IPS-18c (cell line): ENCODE measurements around the gene AREL1.

Experiments
- H3K4me3 ChIP-seq: 2 replicates; pipeline ENCODE4 v1.7.0; 2013; ENCODE audit warnings: low read depth, mild to moderate bottlenecking, low read length, moderate library complexity; ENCODE audit not compliant: insufficient read depth
- H3K9me3 ChIP-seq: one replicate; pipeline ENCODE4 v1.6.1; 2013; ENCODE audit warnings: mild to moderate bottlenecking, low read length, moderate library complexity; ENCODE audit not compliant: control insufficient read depth, insufficient read depth

The AREL1 gene

DNA sequence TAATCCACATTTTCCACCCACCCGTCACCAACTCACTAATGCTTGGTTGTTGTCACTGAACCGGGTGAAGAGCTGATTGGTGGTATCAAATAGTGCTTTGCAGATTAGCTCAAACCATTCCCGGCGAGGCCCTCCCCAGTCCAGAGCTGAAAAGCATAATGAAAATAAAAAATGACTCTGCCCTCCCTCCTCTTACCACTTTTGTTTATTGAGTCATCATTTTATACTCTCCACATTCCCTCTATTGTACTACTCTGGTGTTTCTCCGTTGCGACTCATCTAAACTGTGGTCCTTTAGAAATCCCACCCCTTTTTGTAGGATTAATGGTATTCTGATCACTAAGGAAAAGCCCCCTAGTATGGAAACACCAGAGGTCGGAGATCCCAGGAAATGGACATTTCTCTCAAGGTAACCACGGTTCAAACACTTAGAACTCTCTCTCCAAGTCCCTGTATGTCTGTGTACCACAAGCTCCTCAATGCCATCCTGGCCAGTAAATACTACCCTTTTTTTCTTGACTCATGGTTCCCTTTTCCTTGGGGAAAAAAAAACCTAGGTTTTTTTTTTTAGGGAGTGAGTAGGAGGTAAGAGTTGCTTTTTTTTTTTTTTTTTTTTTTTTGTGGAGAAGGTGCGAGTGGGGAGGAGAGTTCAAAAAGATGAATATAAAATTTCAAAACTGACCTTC lies 42.0 kb downstream of the AREL1 start:
- H3K4me3 ChIP-seq: no peak overlapping the region
- H3K9me3 ChIP-seq: no peaks in the 10 kb centered on the region

DNA sequence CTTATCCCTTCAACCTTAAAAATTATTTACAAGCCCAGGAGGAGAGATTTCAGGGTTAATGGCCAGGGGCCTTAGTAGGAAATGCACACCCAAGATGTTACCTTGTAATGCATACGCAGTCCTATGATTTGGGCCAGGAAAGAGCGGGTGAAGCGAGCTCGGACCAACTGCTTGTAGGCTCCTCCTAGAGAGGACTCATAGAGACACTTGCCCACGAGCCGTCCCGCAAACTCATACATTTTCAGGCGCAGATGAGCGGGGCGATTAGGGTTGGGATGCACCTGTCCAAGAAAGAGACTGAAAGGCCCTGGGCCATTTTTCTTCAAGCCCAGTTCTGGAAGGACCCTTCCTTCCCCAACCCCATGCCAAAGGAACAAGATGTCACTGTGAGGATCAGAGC lies 43.0 kb downstream of the AREL1 start:
- Histone ChIP-seq H3K9me3 (no peaks in the 10 kb centered on the region), H3K4me3 (no peak overlapping the region)

DNA sequence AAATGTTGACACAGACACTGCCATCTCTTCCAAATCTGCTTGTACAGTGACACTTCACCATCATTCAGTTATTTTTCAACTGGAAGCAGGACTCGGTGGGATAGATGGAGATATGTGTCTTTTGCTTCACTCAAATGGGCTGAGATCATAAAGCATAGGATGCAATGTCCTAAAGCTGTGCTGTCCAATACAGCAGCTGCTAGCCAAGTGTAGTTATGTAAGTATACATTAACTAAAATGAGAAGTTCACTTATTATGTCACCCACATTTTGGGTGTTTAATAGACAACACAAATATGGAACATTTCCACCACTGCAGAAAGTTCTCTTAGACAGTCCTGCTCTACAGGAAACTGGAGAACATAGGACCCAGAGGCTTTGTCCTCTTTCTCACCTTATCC lies 43.6 kb downstream of the AREL1 start:
- no peak overlapping the region for H3K4me3 ChIP-seq
- no peaks in the 10 kb centered on the region for H3K9me3 ChIP-seq

DNA sequence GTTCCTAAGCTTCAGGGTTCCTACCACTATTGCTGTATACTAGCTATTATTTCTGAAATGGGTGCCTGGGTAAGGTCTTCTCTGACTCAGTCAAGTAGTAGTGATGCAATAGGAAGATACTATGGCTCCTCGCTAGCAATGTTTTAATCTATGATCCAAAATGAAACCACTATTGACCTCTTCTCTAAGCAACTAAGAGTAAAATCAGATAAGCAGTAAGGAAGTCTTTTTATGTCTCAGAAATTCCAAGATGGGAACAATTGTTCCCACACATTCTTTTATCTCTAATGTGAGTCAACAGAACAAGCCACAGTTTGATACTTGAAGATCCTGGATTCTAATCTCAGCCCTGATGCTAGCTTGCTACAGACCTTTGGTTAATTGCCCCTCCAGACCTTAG lies 45.1 kb downstream of the AREL1 start:
- no peak overlapping the region for H3K4me3 ChIP-seq
- H3K9me3 ChIP-seq: no peaks in the 10 kb centered on the region

DNA sequence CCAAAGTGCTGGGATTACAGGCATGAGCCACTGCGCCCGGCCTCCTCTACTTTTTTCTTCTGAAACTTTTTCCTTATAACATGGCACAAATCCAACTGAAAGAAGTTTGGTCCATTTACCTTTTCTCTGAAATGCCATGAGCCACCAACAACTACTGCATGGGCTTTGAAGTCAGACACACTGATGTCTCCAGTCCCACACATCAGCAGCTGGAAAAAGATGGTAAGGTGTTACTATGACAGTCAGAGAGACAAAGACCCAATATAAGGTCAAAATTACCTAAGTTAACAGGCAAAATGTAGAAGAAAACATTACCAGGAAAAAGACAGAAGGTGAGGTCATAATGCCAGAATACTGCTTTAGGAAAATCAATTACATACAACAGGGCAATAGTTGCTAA lies 48.2 kb downstream of the AREL1 start:
- Histone ChIP-seq H3K9me3 (no peaks in the 10 kb centered on the region), H3K4me3 (no peak overlapping the region)

DNA sequence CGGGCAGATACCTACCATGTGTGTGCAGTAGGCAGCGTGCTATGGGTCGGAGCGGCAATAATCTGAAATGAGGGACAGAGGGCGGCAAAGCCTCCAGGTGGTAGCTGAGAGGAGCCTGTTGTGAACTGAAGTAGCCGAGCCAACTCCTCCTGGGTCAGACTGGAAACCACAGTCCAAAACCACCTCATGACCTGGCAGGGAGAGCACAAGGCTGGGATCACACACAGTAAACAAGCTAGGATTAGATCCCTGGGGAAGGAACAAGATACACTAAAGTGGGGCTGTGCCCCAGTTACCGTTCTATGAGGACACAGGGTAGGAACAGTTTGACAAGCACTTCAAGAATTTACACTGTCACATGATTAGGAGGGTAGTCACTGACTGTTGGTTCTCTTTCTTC lies 49.0 kb downstream of the AREL1 start:
- Histone ChIP-seq H3K4me3 (no peak overlapping the region), H3K9me3 (no peaks in the 10 kb centered on the region)

DNA sequence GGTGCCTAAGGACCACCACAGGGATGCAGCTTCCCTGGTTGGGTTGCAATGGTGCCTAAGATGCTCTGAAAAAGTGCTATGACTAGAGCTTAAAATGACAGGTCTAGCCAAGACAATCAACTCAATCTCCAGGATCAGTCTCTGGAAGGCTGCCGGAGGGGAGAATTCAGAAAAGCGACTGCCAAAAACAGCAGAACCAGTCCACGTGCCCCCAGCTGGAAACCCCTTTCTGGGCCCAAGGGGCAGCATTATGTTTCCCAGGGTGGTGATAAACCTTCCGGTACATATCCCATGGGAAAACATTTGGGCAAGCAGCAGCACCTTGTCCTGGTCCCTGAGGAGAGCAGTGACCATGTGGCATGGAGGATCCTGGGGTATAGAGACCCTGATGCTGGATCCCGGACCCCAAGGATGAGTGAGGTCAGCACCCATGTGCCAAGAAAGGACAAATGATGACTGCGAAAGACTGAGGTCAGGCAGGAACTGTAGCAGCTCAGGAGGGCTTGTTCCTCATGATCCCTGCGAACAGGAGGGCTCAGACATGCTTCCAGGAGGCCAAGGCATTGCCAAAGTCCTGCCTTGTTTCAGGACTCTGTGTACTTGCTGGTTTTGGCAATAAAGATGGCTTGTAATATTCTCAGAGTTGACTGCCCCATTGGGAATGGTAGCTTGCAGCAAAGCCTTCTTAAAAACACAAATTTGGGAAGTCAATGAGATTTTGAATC lies 51.0 kb downstream of the AREL1 start:
- Histone ChIP-seq H3K4me3 (no peak overlapping the region), H3K9me3 (no peaks in the 10 kb centered on the region)

DNA sequence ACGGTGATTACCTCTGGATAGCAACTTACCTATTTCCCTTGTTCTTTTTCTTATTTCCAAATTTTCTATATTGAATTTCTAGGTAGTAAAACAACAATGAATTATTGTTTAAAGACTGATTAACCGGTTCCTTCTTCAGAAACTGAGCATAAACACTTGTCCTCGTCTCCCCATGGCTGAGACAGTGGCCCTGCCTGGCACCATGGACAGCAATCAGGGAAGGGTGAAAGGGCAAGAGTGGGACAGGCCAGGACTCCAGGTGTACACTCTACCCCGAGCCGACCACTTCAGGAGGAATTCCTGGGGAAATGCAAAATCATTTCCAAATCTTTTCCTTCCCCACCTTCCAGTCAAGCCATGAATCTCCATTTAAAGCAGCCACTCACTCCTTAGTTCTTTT lies 52.0 kb downstream of the AREL1 start:
- H3K9me3 ChIP-seq: no peaks in the 10 kb centered on the region
- no peak overlapping the region for H3K4me3 ChIP-seq

DNA sequence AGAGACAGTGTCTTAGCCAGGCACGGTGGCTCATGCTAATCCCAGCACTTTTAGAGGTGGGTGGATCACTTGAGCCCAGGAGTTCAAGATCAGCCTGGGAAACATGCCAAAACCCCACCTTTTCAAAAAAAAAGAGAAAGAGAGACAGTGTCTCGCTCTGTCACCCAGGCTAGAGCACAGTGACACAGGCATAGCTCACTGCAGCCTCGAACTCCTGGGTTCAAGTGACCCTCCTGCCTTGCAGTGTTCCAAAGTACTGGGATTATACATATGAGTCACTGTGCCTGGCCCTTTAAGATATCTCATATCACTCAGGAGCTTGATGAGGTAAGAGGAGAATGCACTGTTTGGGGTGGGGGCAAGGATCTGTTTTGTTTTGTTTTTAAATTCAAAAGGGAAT lies 52.7 kb downstream of the AREL1 start:
- Histone ChIP-seq H3K4me3 (no peak overlapping the region), H3K9me3 (no peaks in the 10 kb centered on the region)

DNA sequence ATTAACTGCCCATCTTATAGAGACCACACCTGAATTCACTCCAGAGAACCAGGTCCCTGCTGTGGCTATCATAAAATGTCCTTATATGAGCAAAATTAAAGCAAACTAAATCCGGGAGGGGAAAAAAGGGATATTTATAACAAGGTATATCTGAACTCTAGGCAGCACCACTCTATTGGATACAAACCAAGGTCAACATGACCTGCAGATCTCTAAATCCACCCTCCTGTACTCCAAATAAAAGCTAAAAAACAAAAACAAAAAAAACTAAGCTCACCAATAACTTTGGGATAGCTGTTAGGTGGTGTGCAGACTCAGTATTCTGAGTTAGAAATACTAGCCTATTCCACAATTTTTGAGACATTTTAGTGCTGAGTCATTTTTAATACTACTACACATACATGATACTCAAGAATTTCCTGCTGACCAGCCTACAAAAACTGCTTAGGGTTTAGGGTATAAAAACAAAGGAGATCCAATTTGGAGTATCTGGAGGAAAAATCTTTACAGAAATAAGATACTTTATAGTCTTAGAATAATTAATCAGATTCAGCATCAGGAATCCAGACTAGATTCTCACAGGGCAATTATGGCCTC lies 54.2 kb downstream of the AREL1 start:
- Histone ChIP-seq H3K4me3 (no peak overlapping the region), H3K9me3 (no peaks in the 10 kb centered on the region)

DNA sequence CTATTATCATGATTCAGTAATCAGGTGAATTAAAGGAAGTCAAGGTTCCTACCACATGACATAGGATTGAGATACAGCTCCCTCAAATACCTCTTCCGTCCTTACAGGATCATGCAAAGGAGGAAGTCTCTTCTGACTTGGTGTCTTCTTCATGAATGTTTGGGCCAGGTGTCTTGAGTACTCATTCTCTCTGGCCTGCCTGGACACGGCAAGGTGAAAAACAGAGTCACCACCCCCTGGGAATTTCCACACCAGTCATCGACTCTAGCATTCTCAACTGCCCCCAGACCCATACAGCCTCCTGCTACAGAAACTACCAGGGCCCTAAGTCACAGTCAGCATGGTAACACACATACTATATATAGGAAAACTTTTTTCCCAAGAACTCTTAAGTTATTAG lies 55.9 kb downstream of the AREL1 start:
- H3K9me3 ChIP-seq: no peaks in the 10 kb centered on the region
- no peak overlapping the region for H3K4me3 ChIP-seq

DNA sequence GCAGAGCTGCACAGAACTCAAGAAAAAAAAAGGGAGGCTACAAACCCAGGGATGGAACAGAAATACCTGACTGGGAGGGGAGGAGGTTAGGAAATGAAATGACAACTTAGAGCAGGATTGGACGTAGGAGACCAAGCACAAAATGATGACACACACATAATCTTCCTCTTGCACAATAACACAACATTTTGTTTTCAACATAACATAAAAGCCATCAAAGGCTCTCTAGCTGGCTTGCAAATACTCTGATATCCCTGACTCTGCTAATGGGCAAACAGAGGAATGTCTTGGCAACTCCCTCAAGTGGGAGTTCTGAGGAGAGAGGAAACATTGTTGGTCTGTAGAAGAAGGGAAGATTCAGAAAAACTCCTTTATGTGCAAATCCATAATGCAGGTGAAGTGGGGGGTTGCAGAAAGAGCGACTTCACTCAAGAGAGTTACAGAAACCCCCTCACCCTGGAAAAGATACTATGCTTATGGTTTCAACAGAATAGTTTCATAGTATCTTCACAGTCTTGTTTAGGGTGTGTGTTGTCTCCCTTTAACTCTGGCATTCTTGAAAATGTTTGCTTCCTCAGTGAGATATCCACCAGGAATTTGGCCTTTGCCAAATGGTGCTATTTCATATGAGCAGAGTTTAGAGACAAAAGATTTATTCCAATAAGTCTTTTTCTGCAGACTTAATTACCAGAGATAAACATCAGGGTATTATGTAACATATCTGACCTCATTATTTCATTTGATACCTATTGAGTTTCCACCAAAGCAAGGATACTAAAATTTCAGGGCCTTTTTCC lies 57.1 kb downstream of the AREL1 start:
- H3K4me3 ChIP-seq: no peak overlapping the region

DNA sequence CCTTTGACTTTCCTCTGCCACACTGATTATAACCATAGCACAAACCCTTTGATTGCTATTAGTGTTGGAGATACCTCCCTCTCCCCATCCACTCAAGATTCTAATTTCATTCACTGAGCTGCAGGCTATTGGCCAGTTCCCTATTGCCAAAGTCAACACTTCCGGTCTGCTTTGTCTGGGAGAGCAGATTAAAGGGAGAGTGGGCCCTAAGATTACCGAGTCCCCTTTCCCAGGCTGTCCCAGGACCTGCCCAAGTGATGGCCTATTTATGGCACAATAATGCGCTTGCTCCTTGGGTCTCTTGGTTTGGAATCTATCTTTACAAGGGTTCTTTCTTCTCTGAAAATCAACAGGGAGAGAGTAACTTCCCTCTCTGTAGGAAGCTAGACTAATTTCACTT lies 57.9 kb downstream of the AREL1 start:
- H3K9me3 ChIP-seq: no peaks in the 10 kb centered on the region
- no peak overlapping the region for H3K4me3 ChIP-seq

More for the DNA sequence above, 57.1 kb downstream of the AREL1 start:
- H3K9me3 ChIP-seq: no peaks in the 10 kb centered on the region

DNA sequence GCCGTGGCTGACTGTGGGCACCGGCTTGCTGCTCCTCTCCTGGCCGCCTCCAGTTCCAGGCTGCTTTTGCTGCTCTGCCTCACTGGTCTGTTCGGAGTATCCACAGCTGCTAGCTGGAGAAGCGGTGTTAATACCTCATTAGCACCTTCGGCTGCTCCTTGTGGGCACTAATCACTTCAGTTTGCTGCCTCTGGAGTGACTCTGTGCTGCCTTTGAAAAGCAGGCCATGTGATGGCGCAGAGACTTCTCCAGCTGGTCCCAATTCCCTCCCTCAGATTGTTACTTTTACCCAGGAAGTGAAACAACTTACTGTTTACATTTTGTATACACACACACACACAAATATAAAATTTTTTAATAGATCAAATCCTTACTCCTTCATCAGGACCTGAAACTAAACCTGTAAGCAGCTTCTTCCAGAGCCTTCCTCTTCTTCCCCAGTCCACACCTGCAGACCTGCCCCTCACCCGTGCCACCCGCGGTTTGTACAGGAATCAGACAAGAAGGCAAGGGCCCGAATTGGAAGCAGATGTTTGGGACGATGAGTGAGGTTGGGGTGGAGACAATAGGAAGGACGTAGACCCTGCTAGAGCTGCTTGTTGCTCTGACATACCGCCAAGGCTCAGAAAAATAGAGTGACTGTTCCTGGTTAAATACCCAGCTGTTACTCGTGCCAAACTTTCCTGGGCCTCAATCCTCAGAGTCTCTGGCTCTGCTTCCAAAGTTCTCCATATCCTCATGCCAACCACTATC lies 59.3 kb downstream of the AREL1 start:
- Histone ChIP-seq H3K4me3 (no peak overlapping the region), H3K9me3 (no peaks in the 10 kb centered on the region)

DNA sequence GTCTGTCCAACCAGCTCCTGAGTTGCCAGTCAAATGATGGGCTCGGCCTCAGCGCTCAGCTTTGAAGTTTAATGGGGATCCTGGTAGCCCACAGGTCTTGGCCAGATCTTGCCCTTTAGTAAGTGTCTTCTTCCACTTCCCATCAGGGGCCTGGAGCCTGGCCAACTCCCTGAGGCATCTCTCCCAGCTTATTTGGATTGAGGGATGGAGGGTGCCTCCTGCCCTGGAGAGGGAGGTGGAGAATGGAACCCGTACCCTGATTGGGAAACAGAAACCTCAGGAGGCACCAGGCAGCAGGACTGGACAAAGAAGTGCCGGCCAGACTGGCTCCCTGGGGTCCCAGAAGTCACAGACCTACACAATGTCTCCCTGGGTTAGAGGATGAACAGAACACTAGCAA lies 60.3 kb downstream of the AREL1 start:
- H3K9me3 ChIP-seq: no peaks in the 10 kb centered on the region
- H3K4me3 ChIP-seq: no peak overlapping the region

DNA sequence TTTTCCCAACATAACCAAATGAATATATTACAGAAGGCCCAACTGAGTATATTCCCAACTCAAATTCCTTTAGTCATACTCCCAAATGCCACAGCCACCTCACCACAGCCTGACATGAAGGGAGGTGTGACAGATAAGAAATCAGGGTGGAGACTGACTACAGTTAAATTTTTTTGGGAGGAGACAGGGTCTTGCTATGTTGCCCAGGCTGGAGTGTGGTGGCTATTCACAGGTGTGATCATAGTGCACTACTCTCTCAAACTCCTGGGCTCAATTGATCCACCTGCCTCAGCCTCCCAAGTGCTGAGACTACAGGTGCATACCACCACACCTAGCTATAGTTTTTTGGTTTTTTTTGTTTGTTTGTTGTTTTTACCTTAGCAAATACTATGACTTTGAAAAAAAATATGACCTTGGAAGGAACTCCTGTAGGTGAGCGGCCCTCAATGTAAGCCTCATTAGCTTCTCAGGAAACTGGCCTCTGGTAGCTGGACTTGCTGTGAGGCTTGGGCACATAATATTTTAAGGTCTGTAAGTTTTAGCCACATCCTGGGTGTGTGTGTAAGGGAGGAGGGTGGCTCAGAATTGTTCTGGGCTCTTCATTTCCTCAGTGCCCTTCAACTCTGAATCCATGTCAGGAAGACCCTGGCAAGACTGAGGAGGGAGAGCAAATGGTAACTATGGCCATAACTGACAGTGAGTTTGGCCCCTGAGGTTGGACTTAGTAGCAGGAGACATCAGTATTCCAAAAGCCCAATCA lies 61.8 kb downstream of the AREL1 start:
- no peaks in the 10 kb centered on the region for H3K9me3 ChIP-seq
- no peak overlapping the region for H3K4me3 ChIP-seq
